HL-60 (cell line): ENCODE data around the gene HES6.

Source experiments
- GABPA ChIP-seq: IDR thresholded peaks from 2 replicates; pipeline ENCODE4 v1.6.1; 2012; ENCODE audit warnings: low read depth
- TF ChIP-seq, protein P1 (sequence below): IDR thresholded peaks from one replicate; pipeline ENCODE4 v1.5.1; 2011; ENCODE audit warnings: low read length, control low read depth, inconsistent platforms; ENCODE audit not compliant: insufficient read depth
- TF ChIP-seq, protein P2 (sequence below): IDR thresholded peaks from 2 replicates; pipeline ENCODE4 v1.6.1; 2012; ENCODE audit warnings: low read depth; ENCODE audit not compliant: insufficient replicate concordance

DNA sequence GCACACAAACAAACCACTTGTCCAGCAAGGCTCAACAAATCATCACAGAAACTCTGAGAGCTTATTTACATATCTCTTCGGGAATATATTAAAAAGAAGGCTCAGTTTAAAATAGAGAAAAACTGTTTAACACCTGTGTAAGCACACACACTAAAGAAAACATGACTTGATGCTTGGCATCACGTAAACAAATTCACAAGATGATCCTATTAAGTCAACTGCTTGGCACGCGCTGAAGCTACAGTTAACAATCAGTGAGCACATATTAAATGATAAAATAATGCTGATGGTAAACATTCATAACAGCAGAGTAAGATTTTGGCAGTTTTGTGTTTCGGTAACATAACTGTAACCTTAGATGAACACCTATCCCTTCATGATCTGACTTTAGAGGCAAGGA, 4.3 kb upstream of the HES6 start:
- TF ChIP-seq, protein P1, sequence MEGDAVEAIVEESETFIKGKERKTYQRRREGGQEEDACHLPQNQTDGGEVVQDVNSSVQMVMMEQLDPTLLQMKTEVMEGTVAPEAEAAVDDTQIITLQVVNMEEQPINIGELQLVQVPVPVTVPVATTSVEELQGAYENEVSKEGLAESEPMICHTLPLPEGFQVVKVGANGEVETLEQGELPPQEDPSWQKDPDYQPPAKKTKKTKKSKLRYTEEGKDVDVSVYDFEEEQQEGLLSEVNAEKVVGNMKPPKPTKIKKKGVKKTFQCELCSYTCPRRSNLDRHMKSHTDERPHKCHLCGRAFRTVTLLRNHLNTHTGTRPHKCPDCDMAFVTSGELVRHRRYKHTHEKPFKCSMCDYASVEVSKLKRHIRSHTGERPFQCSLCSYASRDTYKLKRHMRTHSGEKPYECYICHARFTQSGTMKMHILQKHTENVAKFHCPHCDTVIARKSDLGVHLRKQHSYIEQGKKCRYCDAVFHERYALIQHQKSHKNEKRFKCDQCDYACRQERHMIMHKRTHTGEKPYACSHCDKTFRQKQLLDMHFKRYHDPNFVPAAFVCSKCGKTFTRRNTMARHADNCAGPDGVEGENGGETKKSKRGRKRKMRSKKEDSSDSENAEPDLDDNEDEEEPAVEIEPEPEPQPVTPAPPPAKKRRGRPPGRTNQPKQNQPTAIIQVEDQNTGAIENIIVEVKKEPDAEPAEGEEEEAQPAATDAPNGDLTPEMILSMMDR, result no peak
- TF ChIP-seq, protein P2, sequence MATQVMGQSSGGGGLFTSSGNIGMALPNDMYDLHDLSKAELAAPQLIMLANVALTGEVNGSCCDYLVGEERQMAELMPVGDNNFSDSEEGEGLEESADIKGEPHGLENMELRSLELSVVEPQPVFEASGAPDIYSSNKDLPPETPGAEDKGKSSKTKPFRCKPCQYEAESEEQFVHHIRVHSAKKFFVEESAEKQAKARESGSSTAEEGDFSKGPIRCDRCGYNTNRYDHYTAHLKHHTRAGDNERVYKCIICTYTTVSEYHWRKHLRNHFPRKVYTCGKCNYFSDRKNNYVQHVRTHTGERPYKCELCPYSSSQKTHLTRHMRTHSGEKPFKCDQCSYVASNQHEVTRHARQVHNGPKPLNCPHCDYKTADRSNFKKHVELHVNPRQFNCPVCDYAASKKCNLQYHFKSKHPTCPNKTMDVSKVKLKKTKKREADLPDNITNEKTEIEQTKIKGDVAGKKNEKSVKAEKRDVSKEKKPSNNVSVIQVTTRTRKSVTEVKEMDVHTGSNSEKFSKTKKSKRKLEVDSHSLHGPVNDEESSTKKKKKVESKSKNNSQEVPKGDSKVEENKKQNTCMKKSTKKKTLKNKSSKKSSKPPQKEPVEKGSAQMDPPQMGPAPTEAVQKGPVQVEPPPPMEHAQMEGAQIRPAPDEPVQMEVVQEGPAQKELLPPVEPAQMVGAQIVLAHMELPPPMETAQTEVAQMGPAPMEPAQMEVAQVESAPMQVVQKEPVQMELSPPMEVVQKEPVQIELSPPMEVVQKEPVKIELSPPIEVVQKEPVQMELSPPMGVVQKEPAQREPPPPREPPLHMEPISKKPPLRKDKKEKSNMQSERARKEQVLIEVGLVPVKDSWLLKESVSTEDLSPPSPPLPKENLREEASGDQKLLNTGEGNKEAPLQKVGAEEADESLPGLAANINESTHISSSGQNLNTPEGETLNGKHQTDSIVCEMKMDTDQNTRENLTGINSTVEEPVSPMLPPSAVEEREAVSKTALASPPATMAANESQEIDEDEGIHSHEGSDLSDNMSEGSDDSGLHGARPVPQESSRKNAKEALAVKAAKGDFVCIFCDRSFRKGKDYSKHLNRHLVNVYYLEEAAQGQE, result no peak
- no peak for TF ChIP-seq GABPA
